GM19025 (cell line): ENCODE results near the gene PLSCR4.
"Not testable (repeated sequence)": the region's sequence is repeated elsewhere in the genome, so short reads cannot be mapped to it uniquely, and the experiment has no call there.

Experiments used
- ATAC-seq: cut with Tn5 transposase; IDR thresholded peaks from one replicate; pipeline ENCODE4 v1.9.1; 2021; ENCODE audit warnings: mild to moderate bottlenecking, low read depth, moderate library complexity; ENCODE audit not compliant: unreplicated experiment

The PLSCR4 gene

DNA sequence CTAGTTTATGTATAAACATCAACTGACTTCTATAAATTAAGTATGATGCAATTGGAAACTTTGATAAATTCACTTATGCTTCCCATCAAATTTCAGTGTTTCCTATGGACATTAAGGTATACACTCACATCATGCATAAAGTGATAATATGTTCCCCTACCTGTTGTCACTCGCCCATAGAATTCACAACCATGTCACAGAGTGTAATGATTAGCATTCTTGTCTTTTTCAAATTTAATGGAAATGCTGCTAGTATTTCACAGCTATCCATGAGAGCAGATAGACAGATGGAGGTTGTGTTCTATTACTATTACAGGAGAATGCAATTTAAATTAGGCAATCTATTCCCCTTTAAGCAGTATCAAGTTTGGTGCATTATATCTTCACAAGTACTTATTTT, 984 bp downstream of the PLSCR4 start:
- no peak for ATAC-seq

DNA sequence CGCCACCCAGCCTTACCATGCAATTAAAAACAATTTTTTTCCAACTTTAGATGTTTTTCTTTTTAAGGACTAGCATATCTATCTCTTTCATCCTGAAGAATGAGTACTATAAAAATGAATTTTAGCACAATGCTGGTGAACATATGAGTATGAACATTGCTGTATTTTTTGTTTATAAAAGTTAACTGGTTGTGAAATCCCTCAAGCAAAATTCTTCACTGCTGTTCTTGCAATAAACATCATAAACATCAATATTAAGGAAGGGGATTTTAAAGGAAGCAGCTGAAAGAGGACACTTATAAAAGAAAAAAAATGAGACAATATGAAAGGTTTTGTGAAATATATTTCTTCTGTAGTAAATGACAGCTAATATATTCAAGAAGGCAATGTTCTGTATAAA, 3.0 kb downstream of the PLSCR4 start:
- ATAC-seq = no peak

DNA sequence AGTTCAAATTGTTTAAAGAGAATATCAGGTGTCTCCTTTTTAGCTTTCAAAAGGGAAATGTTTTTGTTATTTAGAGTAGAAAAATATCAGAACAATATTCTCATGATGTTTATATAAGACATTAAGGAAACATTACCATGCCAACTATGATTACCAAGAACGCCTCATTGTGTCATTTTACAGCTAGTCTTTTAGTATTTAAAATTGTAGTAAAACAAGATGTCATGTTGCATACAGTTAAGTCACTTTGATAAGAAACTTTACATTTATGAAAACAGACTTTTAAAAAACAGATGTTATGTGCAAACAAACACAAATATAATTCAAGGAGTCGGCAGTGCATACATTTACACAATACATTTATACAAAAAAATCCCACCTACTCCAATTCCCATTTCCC, 4.4 kb downstream of the PLSCR4 start:
- no peak for ATAC-seq

DNA sequence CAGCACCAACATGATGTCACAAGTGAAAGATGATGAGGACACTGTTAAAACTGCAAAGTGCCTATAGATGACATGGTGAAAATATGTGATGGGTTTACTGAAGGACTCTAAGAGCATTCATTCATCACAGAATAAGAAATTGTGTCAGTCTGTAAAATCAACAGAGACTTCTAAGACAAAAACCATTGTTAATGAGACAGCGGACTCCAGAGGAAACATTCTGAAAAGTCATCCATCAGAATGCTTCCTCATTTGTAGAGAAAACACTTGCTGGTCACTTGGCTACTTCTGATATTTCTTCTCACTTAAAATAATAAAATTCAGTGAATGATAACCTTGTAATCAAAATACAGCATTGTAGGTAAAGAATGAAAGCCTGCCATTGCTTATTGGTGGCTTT, 7.3 kb downstream of the PLSCR4 start:
- ATAC-seq = no peak

DNA sequence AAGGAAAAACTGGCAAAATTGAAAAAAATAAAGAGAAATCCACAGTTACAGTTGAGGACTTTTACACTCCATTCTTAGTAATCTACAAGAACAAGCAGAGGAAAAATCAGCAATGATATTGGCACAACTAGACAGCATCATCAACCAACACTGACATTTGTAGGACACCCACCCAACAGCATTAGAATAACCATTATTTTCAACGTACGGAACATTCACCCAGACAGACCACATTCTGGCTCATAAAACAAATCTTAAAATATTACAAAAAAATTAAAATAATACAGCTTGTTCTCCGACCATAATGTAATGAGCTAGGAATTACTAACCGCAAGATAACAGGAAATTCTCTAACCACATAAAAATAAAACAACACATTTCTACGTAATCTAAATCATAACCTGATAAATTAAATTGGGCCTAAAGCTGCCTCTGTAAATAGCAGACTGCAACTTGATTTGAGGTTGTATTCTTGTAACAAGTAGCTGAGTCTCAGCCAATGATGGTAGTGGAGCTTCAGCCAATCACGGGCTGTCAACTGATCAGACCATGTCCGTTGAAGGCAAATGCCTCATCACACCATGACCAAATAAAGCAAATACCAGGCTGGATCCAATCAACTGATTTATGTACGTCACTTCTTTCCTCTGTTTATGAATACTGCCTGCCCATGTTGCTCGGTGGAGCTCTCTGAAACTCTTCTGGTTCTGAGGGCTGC, 9.2 kb downstream of the PLSCR4 start:
- no peak for ATAC-seq

DNA sequence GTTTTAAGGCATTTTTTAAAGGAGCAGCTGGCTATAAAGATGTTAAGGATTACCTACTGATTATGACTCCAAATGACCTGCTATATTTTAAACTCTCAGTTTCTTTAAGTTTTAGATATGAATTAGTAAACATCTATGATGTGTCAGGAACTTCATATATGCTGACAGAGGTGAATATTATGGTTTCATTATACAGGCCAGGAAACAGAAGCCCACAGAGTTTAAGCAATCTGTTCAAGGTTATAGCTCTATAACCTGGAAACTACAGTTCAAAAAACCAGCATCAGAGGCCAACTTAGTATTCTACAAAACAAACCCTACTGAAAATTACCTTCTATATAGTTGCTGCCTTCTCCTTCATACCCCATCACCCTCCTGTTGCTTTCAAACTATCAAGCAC, 17.4 kb downstream of the PLSCR4 start:
- no peak for ATAC-seq

DNA sequence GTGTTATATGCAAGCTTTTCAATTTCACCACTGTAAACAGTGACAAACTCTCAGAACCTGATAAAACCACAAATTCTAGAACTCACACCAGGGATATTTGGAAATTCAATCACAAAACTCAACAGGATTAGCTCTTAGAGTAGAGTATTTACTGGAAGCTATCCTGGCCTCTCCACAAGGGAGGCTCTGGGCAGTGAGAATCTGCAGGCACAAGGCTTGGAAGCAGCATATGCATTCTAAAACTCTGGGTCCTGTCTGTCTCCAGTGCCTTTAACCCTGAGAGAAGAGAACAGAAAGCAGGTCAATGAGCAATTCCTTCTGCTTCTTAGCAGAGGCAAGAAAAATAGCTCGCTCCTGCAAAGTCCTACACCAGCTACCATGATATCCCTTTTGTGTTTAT, 23.4 kb downstream of the PLSCR4 start:
- ATAC-seq = no peak

DNA sequence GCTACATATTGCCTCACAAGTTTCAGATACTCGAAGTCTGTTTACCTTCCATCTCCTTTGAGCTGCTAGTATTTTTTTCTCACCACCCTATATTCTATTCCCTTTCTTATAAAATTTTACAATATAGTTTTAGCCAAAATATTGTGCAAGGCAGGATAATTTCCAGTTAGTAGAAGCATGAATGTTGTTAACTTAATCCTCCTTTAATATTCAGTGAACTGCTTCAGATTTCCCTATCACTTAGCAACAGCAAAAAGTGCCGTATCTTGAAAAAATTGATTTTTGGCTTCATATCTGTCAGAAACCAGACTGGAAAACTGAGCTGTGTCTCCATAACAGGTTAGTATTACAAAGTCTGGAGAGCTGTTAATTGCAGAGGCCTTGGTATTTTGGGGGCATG, 24.0 kb downstream of the PLSCR4 start:
- ATAC-seq = no peak

DNA sequence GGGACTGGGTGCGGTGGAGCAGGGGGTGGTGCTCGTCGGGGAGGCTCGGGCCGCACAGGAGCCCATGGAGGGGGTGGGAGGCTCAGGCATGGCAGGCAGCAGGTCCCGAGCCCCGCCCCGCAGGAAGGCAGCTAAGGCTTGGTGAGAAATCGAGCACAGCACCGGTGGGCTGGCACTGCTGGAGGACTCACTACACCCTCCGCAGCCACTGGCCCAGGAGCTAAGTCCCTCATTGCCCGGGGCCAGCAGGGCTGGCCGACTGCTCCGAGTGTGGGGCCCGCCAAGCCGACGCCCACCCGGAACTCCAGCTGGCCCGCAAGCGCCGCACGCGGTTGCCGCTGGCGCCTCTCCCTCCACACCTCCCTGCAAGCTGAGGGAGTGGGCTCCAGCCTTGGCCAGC, 25.4 kb downstream of the PLSCR4 start:
- ATAC-seq = not testable (repeated sequence)

DNA sequence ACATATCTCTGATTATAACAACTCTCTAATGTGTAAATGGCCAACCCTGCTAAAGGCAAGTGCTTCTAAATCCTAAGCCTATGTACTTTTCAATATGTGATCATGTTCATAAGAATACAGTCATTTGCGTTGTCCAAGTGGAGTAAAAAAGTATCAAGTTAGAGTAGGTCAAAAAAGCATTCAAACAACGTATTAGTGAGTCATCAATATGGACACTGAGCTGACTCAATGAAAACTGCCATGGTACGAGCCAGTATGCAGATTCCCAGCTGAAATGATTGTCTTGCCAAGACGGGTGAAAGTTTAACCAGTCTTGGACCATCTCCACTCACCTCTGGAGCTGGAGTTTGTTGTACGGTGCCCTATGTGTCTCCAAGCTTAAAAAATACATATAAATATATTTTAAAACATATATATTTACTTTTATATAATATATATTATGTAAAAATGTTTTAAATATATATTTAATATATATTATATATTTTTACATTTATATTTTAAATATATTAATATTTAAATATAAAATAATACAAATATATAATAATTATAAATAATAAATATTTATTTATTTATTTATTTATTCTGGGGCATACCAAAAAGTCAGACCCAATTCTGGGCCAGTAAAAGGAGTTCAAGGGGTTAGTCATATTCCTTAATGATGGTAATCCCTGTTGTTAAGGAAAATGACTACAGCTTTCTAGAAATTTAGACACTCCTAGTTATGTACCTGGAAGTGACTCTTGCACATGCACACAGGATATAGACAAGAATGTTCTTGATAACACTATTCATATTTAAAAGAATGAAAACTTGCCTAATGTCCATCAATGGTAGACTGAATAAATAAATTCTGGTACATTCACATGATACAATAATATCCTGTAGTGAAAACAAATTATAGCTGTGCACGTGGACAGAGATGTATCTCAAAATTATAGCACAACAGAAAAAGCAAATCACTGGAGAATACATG, 27.2 kb downstream of the PLSCR4 start:
- no peak for ATAC-seq

DNA sequence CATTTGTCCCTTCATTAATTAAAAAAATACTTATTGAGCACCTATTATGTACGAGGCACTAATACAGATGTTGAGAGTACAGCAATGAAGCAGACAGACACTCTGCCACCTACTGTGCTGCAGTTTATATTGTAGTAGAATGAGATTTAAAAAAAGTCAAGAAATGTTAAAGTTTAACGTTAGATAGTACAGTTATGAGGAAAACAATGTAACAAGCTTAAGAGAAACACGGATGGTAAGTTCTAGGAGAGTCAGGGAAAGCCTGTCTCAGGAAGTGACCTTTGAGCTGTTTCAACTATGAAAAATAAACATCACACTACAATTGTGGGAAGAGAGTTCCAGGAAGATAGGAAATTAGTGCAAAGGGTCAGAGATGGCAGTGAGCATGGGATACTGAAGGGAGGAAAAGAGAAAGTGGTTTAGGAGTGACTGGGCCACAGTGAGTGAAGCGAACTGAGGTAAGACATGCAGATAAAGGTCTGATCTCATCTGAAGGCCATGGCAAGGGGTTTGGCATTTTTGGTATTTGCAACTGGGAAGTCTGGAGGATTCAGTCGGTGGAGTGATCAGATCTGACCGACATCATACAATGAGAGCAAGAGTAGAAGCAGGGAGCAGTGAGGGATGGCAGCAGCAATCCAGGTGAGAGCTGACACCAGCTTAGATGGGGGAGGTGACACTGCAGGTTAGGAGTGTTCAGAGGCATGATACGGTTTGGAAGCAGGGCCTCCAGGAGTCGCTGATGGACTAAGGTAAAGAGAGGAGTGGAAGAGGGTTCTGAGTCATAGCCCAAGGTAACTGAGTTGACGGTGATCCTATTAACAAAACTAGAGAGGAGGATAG, 28.5 kb downstream of the PLSCR4 start:
- no peak for ATAC-seq

DNA sequence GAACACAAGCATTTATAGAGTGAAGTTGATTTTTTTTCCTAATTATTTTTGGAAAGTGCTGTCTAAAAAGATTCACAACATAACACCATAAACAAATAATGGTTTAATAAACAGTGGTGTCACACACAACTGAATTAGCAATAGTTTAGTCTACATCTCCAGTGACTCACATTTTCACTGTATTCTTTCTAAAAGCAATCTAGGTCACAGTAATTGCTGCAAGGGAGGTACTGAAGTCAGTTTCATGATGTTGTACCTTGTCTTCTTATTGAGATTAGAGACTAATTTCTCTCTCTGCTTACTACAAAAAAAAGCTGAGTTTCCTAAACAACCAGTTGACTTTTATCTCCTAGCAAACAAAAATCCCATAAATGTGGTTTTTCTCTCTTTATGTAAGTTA, 29.6 kb downstream of the PLSCR4 start:
- ATAC-seq = no peak

DNA sequence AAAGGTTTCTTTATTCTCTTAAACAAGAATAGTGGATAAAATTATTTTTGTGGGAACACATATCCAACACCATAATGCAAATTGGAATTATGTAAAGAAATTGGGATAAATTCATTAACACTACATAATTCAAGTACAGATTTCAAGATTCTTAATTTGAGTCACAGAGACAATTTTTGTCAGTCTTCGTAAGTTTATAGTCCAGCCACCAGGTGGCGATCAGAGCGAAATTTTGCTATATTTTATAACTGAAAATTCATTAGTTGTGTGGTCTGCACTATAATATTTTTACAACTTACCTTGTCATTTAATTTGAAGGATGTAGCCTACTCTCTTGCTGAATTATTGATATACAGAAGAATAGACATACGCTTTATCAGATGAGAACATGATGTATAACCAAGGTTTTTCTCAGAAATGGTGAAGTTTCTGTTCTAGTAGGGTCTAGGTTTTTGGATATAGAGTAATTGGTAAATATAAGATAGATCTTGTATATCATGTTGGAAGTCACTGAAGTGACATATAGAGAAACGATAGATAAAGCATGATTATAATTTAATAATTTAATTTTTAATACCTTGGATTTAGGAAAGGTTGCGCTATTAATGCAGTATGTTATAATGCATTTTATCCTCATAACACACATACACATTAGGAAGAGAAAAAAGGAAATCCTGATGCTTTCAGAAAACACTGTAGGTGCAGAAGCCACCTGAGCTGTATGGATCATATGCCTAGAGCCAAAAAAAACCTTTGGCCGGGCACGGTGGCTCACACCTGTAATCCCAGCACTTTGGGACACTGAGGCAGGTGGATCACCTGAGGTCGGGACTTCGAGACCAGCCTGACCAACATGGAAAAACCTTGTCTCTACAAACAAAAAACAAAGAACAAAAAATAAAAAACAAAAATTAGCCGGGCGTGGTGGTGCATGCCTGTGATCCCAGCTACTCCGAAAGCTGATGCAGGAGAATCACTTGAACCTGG, 31.7 kb downstream of the PLSCR4 start:
- no peak for ATAC-seq

DNA sequence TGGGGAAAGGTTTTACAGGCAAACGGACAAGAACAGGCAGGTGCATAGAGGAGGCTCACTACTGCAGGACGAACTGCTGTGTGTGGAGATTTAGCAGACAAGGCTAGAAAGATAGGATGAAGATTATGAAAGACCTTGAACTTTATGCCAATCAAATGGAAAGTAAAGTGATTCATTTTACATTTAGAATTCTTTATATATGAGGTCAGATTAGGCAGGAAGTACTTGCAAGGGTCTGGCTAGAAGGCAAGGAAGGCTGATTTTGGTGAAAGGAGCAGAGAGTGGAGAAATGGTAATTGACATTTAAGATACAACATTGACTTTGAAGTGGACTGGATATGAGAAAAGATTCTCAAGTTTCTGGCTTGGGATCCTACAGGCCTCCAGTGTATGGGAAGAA, 33.6 kb downstream of the PLSCR4 start:
- no peak for ATAC-seq

DNA sequence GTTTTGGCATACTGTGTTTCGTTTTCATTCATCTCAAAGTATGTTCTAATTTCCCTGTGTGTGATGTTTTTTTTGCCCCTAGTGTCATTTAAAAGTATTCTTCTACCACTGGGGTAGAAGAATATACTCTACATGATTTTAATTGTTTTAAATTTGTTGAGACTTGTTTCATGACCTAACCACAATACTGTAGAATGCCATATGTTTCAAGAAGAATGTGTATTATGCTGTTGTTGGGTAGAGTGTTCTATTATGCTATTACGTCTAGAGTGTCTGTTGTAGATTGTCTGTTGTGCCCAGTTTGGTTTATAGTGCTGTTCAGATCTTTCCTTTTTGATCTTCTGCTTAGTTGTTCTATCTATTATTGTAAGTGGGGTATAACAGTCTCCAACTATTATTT, 36.4 kb downstream of the PLSCR4 start:
- ATAC-seq = no peak

DNA sequence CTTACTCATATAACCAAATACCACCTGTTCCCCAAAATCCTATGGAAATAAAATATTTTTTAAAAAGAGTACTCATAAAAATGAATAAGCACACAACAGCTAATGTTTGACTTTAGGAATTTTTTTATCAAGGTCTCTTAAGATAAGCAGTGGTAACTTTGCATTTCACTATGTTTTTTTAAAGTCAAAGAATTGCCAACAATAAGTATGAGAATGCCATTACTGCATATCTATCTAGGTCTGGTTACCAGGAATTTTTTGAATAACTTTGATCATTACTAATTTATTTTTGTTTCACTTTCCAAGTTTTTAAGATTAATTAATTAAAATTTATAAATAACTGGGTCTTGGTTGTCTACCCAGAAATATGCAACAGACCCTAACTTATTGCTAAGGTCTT, 41.5 kb downstream of the PLSCR4 start:
- ATAC-seq = no peak

DNA sequence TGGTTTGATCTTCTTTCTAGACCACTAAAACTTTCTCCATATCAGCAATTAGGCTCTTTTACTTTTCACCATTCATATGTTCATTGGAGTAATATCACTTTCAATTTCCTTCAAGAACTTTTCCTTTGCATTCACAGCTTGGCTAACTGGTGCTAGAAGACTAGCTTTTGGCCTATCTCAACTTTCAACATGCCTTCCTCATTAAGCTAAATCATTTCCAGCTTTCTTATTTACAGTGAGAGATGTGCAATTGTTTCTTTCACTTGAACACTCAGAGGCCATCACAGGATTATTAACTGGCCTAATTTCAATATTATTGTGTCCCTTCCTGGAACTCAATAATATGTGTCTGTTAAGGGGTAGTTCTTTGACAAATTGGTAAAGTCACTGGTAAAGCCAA, 47.1 kb downstream of the PLSCR4 start:
- no peak for ATAC-seq

DNA sequence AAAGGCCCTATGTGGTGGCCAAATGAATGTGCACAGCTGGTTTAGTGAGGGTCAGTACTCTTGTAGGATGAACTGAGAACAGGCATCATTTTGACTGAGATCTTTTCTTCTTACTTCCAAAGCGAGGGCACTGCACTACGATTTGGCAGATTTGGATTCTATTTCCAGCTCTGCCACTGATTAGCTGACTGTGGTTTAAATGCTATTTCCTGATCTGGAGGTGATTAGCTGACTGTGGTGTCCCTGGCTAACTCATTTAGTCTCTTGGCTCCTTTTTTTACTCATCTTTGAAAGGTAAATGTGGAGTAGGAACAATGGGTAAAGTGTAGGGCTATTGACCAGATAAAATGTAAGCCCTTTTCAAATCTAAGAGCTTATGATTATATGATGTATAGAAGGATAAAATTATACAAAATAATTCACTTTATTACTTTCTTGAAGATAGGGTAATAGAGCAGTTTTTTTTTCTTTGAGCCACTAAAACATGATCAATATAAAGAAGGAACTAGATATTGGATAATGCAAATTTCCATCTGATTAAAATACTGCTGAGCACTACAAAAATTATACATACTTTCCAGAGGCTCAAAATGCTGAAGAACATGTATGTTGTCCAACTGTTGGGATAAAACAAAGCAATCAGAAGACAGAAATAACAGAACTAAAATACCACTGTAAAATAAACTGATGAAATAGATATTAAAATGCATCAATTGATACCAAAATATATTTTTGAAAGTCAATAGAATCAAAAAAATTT, 50.3 kb downstream of the PLSCR4 start:
- ATAC-seq = no peak

DNA sequence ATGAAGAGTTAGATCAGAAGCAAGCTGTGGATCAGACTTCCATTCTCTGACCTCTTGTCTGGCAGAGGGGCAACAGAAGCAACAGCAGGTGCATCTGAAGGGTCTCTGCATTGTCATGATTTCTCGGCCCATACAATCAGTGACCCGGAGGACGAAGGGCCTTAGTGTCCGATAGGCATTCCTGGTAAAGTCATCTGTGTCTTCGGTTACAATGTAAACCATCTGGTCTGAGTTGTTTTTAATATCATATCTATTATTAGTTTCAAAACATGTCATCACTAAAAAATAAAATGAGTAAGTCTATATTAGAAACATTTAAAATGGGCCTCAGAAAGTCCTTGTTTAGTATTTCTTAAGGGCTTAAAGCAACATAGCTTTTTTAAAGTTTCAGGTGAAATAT, 51.1 kb downstream of the PLSCR4 start:
- ATAC-seq = no peak
